IPS-20b (cell line): ENCODE data around the gene ABT1.

ENCODE experiments used
- H3K27ac ChIP-seq: one replicate; pipeline ENCODE4 v1.5.1; 2013; ENCODE audit warnings: low read length
- H3K27me3 ChIP-seq: 2 replicates; pipeline ENCODE4 v1.6.1; 2013; ENCODE audit warnings: mild to moderate bottlenecking, low read length, inconsistent platforms; ENCODE audit not compliant: insufficient read depth
- H3K36me3 ChIP-seq: 2 replicates; pipeline ENCODE4 v1.6.1; 2013; ENCODE audit warnings: low read depth, mild to moderate bottlenecking, inconsistent platforms, low read length, moderate library complexity; ENCODE audit not compliant: insufficient read depth
- H3K4me1 ChIP-seq: 2 replicates; pipeline ENCODE4 v1.6.1; 2013; ENCODE audit warnings: mild to moderate bottlenecking, control low read depth, inconsistent platforms, low read length, moderate library complexity; ENCODE audit not compliant: insufficient read depth
- H3K4me3 ChIP-seq: 2 replicates; pipeline ENCODE4 v1.5.1; 2013; ENCODE audit warnings: mild to moderate bottlenecking, low read length, inconsistent platforms
- H3K9ac ChIP-seq: 2 replicates; pipeline ENCODE4 v1.6.1; 2013; ENCODE audit warnings: low read depth, mild to moderate bottlenecking, inconsistent platforms, low read length, moderate library complexity
- H3K9me3 ChIP-seq: 2 replicates; pipeline ENCODE4 v1.6.1; 2013; ENCODE audit warnings: mild to moderate bottlenecking, low read depth, low read length, inconsistent platforms; ENCODE audit not compliant: insufficient read depth

ABT1 gene

GRCh38 chr6:26577720-26578072 is 19.1 kb upstream of the ABT1 start:
- H3K27ac ChIP-seq, result no peak overlapping the region
- H3K36me3 ChIP-seq, result no peaks in the 10 kb centered on the region
- no peaks in the 10 kb centered on the region for H3K4me1 ChIP-seq
- H3K27me3 ChIP-seq, result peaks cover 29% of the 10 kb centered on the region
- peak overlapping the region; percentile 85 for H3K4me3 ChIP-seq
- no peaks in the 10 kb centered on the region for H3K9me3 ChIP-seq
- peak overlapping the region; percentile 38; the same call in 1 of the 2 replicates for H3K9ac ChIP-seq

GRCh38 chr6:26578279-26578678 is 18.5 kb upstream of the ABT1 start:
- no peak overlapping the region for H3K4me3 ChIP-seq

GRCh38 chr6:26578741-26579140 is 18.0 kb upstream of the ABT1 start:
- H3K9ac ChIP-seq, result no peak overlapping the region
- peaks cover 38% of the 10 kb centered on the region for H3K27me3 ChIP-seq
- no peak overlapping the region for H3K4me3 ChIP-seq
- H3K4me1 ChIP-seq, result no peaks in the 10 kb centered on the region
- no peak overlapping the region for H3K27ac ChIP-seq
- H3K36me3 ChIP-seq, result no peaks in the 10 kb centered on the region
- H3K9me3 ChIP-seq, result no peaks in the 10 kb centered on the region

More at GRCh38 chr6:26578279-26578678, 18.5 kb upstream of the ABT1 start:
- Histone ChIP-seq H3K4me1 (no peaks in the 10 kb centered on the region), H3K27ac (no peak overlapping the region), H3K36me3 (no peaks in the 10 kb centered on the region), H3K9me3 (no peaks in the 10 kb centered on the region), H3K27me3 (peaks cover 35% of the 10 kb centered on the region), H3K9ac (no peak overlapping the region)

GRCh38 chr6:26581164-26581915 is 15.4 kb upstream of the ABT1 start:
- Histone ChIP-seq H3K9ac (no peak overlapping the region), H3K27me3 (peaks cover 48% of the 10 kb centered on the region), H3K36me3 (no peaks in the 10 kb centered on the region), H3K9me3 (no peaks in the 10 kb centered on the region), H3K27ac (no peak overlapping the region), H3K4me3 (no peak overlapping the region), H3K4me1 (no peaks in the 10 kb centered on the region)

- no peaks in the 10 kb centered on the region for H3K4me1 ChIP-seq
- H3K9ac ChIP-seq, result no peak overlapping the region
- H3K27ac ChIP-seq, result no peak overlapping the region
- no peak overlapping the region for H3K4me3 ChIP-seq
- H3K9me3 ChIP-seq, result no peaks in the 10 kb centered on the region
- no peaks in the 10 kb centered on the region for H3K36me3 ChIP-seq
- peaks cover 30% of the 10 kb centered on the region for H3K27me3 ChIP-seq
Observed at GRCh38 chr6:26588965-26589364, 7.8 kb upstream of the ABT1 start.

- H3K4me3 ChIP-seq, result no peak overlapping the region
- H3K36me3 ChIP-seq, result no peaks in the 10 kb centered on the region
- peaks cover 18% of the 10 kb centered on the region for H3K27me3 ChIP-seq
- peaks cover 2% of the 10 kb centered on the region; the same call in 1 of the 2 replicates for H3K4me1 ChIP-seq
- no peak overlapping the region for H3K9ac ChIP-seq
- no peaks in the 10 kb centered on the region for H3K9me3 ChIP-seq
- H3K27ac ChIP-seq, result no peak overlapping the region
Observed at GRCh38 chr6:26592649-26593048, 4.1 kb upstream of the ABT1 start.

- Histone ChIP-seq H3K4me3 (peak overlapping the region; percentile 98; the same call in 1 of the 2 replicates), H3K36me3 (peaks cover 3% of the 10 kb centered on the region), H3K4me1 (peaks cover 5% of the 10 kb centered on the region; the same call in 1 of the 2 replicates), H3K27me3 (peaks cover 18% of the 10 kb centered on the region), H3K9me3 (no peaks in the 10 kb centered on the region), H3K27ac (no peak overlapping the region), H3K9ac (no peak overlapping the region)
Observed at GRCh38 chr6:26593278-26594130, 3.2 kb upstream of the ABT1 start.

- peaks cover 8% of the 10 kb centered on the region for H3K36me3 ChIP-seq
- no peak overlapping the region for H3K27ac ChIP-seq
- H3K9ac ChIP-seq, result no peak overlapping the region
- no peaks in the 10 kb centered on the region for H3K9me3 ChIP-seq
- H3K4me3 ChIP-seq, result peak overlapping the region; percentile 98; the same call in 1 of the 2 replicates
- peaks cover 5% of the 10 kb centered on the region; the same call in 1 of the 2 replicates for H3K4me1 ChIP-seq
- peaks cover 18% of the 10 kb centered on the region for H3K27me3 ChIP-seq
Observed at GRCh38 chr6:26594131-26594498, 2.6 kb upstream of the ABT1 start.

GRCh38 chr6:26594730-26595632 is 1.8 kb upstream of the ABT1 start:
- H3K4me1 ChIP-seq, result peaks cover 5% of the 10 kb centered on the region; the same call in 1 of the 2 replicates
- no peak overlapping the region for H3K27ac ChIP-seq
- no peaks in the 10 kb centered on the region for H3K9me3 ChIP-seq
- peak overlapping the region; percentile 98 for H3K4me3 ChIP-seq
- H3K36me3 ChIP-seq, result peaks cover 15% of the 10 kb centered on the region
- H3K27me3 ChIP-seq, result peaks cover 18% of the 10 kb centered on the region
- H3K9ac ChIP-seq, result peak overlapping the region; percentile 2; the same call in 1 of the 2 replicates

- Histone ChIP-seq H3K36me3 (peaks cover 19% of the 10 kb centered on the region), H3K9ac (peak overlapping the region; percentile 2; the same call in 1 of the 2 replicates), H3K4me1 (peaks cover 5% of the 10 kb centered on the region; the same call in 1 of the 2 replicates), H3K27me3 (peaks cover 18% of the 10 kb centered on the region), H3K9me3 (no peaks in the 10 kb centered on the region), H3K27ac (no peak overlapping the region), H3K4me3 (peak overlapping the region; percentile 98)
Observed at GRCh38 chr6:26595669-26596269, 984 bp upstream of the ABT1 start.

GRCh38 chr6:26597389-26597766 is 625 bp downstream of the ABT1 start:
- peak overlapping the region; percentile 6 for H3K27ac ChIP-seq
- no peaks in the 10 kb centered on the region for H3K9me3 ChIP-seq
- H3K4me1 ChIP-seq, result peaks cover 5% of the 10 kb centered on the region; the same call in 1 of the 2 replicates
- peaks cover 12% of the 10 kb centered on the region for H3K27me3 ChIP-seq
- peak overlapping the region; percentile 93; the same call in 1 of the 2 replicates for H3K9ac ChIP-seq
- H3K4me3 ChIP-seq, result peak overlapping the region; percentile 98
- H3K36me3 ChIP-seq, result peaks cover 19% of the 10 kb centered on the region
